NOMO-1 (cell line): ENCODE measurements around the gene GRAP.

Experiments used
- DNase-seq, 2 experiments: peaks; one replicate each; lab custom pipeline; 2025; ENCODE audit not compliant: unreplicated experiment in 2 of 2; lab: John Stamatoyannopoulos, UW

GRAP gene

GRCh38 chr17:18987230-18987610 lies 59.5 kb downstream of the GRAP start:
- DNase-seq: no peak

DNA sequence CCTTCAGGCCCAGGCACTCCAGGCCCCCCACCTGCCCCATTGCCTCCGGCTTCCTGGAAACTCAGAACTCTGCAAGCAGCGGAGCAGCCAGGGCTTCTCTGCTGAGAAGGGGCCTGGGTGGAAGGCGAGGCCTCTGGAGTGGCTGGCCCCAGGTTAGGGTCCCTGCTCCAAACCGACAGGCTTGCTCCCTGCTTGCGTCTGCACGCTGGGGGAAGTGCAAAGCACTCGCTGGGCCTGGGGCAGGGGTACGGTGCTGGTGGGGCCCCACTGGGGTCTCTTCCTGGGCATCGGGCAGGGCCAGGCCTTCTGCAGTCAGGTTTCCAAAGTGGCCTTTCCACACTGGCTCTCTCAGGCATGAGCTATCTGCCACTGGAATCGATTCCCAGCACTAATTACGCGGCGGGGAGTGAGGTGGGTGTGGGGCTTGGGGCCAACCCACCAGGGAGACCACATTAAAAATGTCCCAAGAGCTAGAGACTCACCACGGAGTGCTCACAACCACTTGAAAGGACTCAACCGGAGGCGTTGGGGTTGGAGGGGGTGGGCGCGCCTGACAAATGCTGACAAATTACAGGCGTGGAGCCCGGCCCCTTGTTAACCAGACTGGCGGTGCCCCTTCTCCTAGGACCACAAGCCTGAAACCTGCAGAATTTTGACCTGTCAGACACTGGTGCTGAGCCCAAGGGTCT lies 60.1 kb downstream of the GRAP start:
- no peak for DNase-seq

DNA sequence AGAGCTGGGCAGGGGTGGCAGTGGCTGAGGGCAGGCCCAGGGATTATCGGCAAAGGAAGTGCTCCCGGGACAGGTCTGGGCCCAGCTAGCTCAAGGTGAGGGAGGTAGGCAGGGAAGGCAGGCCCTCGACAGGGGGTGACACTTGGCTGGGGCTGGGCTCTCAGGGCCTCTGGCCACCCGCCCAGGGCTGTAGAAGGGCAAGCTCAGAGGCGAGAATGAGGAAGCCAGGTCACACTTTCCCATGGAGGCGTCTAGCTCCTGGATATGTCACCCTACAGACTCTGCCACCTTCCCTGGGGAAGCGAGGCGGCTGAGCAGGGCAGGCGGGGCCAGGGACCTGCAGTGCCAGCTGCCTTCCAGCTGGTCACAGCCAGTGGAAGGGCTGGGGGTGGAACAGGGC lies 61.3 kb downstream of the GRAP start:
- no peak for DNase-seq

GRCh38 chr17:18984273-18985114 lies 62.3 kb downstream of the GRAP start:
- no peak for DNase-seq

DNA sequence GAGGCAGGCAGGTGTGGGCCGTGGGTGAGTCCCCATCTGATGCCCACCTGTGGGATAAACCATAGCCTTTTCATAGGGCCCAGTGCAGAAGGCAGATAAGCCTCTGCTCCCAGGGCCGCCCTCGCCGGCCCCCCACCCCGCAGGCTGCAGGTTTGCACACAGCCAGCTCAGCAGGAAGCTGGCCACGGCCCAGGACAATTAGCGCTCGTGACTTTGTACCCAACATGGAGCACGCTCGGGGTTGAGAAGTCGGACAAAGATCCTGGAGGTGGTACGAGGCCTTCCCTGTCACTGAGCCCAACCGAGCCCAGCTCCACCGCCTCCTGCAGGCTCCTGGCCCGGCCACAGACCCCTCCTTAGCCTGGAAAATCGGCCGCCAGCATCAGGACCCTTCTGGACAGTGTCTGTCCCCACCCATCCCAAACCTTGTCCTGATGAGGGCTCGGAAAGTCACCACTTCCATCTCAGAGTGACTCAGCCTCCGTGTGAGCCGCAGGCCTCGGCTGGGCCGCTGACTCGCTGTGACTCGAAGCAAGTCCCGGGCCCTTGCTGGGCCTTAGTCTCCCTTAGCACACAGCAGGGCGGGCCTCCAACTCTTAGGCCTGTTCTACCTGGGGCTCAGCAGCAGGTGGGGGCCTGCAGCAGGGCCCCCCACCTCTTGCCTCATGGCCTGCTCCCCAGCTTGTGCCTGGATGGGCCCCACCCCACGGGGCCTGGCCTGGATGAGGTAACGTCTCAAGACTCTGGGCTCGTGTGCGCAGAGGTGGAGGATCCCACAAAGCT lies 64.9 kb downstream of the GRAP start:
- DNase-seq: no peak

DNA sequence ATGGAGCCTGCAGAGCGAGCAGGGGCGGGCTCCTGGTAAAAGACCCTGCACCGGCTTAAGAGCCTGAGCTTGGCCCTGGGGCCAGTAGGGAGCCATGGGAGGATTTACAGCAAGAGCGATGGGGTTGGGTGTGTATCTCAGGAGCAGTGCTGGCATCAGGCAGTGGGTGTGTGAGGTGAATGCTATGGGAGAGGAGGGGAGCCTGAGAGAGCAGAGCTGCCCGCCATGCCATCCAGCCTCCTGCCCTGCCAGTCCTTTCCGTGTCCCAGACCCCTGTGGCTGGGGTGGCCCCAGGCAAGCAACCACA lies 65.5 kb downstream of the GRAP start:
- DNase-seq: no peak

DNA sequence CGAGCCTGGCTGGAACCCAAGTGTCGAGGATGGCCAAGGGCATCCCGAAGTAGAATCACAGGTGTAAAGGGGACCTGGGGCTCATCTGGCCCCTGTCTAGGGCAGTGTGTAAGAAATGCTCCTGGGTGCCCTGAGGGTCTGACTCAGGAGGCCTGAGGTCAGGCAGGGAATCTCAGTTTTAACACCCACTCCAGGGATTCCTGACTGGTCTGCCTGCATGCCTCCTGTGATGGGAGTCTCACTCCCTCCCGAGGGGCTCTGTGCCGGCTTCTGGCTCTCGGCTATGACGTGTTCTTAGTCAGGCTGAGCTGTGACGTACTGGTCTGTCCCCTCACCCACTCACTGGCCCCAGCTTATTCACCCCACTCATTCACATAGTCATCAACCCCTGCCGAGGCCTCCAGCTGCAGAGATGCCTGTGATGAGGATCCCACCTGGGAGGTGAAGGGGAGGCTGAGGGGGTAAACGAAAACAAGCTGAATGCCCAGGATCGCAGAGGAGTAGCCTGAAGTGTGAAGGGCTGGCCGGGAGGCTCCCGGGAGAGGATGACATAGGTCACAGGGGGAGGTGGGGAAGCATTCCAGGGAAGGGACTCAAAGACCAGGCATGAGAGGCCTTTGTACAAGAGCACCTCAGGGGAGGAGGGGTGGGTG lies 65.9 kb downstream of the GRAP start:
- DNase-seq: no peak

GRCh38 chr17:18978655-18979054 lies 68.1 kb downstream of the GRAP start:
- no peak for DNase-seq

DNA sequence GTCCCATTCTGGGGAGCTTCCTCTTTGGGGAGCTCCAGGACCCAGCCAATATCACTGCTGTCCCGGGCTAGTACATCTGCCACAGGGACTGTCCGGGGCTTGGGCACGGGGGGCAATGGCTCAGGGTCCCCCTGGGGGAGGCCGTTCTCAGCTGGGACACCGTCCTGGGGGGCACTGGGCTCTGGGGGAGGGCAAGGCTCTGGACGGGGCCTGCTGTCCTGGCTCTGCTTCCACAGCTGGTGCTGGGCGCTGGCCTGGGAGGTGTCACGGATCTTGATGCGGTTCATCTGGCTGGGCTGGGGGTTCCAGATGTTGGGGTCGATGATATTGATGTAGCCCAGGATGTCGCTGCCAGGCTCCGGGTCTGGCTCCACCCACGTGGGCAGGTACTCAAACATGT lies 68.7 kb downstream of the GRAP start:
- no peak for DNase-seq

- DNase-seq: no peak
Measured at GRCh38 chr17:18977646-18978045, 69.1 kb downstream of the GRAP start.

GRCh38 chr17:18977021-18977420 lies 69.7 kb downstream of the GRAP start:
- no peak for DNase-seq

- DNase-seq: no peak
Measured at GRCh38 chr17:18976201-18976600, 70.6 kb downstream of the GRAP start.

GRCh38 chr17:18975597-18975996 lies 71.2 kb downstream of the GRAP start:
- no peak for DNase-seq

GRCh38 chr17:18974407-18975149 lies 72.2 kb downstream of the GRAP start:
- DNase-seq: no peak

GRCh38 chr17:18971801-18972200 lies 75.0 kb downstream of the GRAP start:
- DNase-seq: no peak
